GM19372 (cell line): ENCODE measurements around the gene HECW1.
"Not testable (repeated sequence)": the region's sequence is repeated elsewhere in the genome, so short reads cannot be mapped to it uniquely, and the experiment has no call there.

Source experiments
- ATAC-seq: cut with Tn5 transposase; IDR thresholded peaks from one replicate; pipeline ENCODE4 v1.9.1; 2021; ENCODE audit warnings: mild to moderate bottlenecking, low read depth, moderate library complexity; ENCODE audit not compliant: unreplicated experiment

Gene HECW1

DNA sequence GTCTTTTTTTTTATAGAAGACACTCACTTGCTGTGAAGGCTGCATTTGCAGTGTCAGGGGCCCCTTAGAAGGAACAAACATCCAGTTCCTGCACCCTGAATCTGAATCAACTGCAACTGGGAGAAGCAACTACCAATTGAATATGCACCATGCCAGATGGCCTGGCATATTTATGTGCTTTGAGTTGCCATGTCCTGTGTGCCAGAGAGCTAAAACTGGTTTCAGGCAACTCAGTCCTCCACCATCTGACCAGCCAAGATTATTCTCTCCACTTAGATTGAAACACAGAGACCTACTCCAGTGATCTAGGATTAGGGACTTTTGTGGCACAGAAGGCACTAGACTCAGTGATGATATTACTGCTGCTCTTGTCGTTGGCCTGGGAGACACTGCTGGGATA is 225.4 kb downstream of the HECW1 start:
- ATAC-seq = no peak

DNA sequence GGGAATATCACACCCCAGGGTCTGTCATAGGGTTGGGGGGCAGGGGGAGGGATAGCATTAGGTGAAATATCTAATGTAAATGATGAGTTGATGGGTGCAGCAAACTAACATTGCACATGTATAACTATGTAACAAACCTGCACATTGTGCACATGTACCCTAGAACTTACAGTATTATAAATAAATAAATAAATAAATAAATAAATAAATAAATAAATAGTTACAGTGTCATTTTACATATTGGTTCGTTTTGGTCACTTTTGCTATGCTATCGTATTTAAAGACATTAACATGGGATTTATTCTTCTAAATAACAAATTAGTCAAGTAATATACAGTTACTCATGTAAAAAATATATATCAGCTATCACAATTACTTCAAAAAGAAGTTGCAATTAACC is 228.7 kb downstream of the HECW1 start:
- ATAC-seq = no peak

DNA sequence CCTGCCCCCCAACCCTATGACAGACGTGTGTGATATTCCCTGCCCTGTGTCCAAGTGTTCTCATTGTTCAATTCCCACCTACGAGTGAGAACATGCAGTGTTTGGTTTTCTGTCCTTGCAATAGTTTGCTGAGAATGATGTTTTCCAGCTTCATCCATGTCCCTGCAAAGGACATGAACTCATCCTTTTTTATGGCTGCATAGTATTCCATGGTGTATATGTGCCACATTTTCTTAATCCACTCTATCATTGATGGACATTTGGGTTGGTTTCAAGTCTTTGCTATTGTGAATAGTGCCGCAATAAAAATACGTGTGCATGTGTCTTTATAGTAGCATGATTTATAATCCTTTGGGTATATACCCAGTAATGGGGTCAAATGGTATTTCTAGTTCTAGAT is 231.0 kb downstream of the HECW1 start:
- ATAC-seq = not testable (repeated sequence)

DNA sequence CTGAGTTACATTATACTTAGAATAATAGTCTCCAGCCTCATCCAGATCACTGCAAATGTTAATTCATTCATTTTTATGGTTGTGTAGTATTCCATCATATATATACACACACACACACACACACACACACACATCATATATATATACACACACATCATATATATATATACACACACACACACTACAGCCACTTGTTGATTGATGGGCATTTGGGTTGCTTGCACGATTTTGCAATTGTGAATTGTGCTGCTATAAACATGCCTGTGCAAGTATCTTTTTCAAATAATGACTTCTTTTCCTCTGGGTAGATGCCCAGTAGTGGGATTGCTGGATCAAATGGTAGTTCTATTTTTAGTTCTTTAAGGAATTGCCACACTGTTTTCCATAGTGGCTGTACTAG is 233.2 kb downstream of the HECW1 start:
- ATAC-seq = not testable (repeated sequence)

DNA sequence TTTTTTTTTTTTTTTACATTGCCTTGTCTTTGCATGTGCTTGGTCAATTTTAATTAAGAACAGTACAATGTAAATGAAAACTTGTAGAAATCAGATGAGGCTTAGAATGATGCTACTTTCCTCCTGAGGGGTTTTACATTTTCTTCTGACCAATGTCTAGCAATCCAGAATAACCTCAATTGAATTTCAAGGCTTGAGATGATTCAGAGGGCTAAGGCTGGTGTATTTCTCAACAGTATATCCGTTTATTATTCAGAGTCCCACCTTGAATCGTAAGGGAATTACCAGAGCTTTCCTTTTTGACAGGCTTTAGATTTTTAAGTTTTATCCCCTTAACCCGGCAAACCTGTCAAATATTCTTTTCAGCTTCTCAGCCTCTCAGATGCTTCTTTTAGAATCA is 239.2 kb downstream of the HECW1 start:
- no peak for ATAC-seq

DNA sequence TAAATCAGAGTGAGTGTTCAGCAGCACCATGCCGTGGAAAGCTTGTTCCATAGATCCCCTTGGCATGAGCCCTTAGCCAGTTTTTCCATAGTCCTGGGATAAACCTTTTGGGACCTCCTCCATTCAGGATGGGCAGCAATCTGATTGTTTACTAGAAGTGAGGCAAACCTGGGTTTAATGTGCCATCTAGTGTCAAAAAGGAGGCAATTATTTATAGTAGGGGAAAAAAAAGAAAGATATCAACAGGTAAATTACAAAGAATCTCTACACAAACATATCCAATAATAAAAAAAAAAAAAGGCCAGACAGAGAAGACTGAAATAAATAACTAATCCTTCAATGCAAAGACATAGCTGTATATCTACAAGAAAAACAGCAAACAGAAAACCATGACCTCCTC is 241.5 kb downstream of the HECW1 start:
- ATAC-seq = no peak

DNA sequence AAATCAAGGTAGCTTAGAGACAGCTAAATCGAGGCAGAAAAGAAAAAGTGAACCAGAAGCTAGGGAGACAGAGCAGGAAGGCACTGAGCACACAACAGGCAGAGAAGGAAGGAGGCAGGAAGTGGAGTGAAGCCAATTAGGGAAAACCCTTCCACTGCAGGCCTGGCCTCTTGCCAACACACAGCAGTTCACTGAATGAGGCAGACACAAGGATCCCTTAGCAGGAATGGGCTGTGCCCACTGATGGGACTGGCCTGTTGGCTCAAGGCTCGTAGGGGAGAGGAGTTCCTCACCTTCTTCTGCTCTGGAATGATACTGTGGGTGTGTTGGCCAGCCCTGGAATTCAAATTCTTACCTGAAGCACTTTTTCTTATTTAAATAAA is 250.2 kb downstream of the HECW1 start:
- no peak for ATAC-seq

DNA sequence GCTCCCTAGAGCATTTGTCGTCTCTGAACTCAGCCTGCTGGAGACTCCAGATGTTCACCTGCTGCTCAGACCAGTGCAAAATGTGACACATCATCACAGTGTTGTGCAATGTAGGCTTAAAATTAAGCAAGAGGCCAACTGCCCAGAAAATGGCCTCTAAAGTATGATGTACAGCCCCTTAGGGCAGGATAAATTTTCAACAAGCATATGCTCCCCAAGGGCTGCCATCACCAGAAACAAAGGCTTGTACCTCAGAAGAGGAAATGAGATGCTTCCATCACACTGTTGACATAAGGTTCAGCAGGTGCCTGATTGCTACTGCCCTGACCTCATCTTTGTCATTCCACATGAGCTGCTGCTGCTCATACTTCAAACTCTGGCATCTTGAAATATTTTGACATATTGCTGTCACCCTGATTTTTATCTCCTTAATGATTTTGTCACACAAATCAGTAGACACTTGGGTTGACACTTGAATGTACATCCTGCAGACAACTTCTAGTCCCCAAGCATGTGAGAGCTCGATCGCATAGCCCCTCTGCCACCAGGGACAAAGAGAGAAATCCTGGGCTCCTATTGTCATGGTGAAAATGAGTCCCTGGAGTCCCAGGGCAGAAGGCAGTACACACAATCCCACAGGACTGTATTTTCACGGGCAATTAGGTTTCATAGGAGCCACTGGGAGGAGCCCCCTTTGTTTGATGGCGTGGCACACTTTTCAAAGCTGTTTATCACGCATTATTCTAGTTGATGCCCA is 250.8 kb downstream of the HECW1 start:
- no peak for ATAC-seq

DNA sequence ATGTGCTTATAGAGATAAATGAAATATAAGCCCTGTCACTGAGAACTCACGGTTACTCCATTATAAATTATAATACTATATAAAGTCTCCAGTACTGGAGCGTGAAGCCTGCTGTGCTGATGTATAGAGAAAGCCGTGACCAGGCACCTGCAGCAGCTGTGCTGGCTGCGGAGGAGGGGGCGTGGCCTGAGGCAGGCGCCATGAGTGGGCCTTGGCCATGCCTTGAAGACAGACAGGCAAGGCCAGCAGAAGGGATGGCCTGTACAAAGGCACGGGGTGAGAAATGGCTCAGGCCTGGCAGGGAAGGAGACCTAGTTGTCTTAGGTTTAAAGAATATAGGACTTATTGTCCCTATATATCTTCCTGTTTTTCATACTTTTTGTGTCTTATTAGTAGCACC is 251.9 kb downstream of the HECW1 start:
- ATAC-seq = no peak

DNA sequence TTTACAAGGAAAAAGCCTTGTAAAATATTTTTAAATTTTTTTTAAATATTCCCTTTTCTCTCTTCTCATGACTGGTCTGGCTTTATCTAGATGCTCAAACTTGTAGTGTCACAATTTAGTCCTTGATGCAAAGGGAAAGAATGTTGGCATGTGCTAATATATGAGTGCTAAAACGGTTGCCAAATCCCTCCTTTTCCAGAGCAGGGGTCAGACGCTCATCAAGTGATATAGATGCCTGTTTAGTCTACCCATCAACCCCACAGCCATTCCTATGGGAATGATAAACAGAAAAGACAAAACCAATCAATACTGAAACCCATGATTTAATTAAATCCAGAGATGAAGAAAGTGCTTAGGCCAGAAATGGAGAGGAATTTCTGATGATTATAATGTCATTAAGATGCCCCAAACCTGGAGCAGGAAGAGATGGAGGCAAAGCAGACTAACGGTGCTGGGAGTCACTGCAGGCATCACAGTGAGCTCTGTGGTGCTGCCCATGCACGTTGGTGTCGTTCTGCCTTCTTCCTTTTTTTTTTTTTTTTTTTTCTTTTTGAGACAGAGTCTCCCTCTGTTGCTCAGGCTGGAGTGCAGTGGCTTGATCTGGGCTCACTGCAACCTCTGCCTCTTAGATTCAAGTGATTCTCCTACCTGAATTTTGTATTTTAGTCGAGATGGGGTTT is 260.4 kb downstream of the HECW1 start:
- no peak for ATAC-seq

DNA sequence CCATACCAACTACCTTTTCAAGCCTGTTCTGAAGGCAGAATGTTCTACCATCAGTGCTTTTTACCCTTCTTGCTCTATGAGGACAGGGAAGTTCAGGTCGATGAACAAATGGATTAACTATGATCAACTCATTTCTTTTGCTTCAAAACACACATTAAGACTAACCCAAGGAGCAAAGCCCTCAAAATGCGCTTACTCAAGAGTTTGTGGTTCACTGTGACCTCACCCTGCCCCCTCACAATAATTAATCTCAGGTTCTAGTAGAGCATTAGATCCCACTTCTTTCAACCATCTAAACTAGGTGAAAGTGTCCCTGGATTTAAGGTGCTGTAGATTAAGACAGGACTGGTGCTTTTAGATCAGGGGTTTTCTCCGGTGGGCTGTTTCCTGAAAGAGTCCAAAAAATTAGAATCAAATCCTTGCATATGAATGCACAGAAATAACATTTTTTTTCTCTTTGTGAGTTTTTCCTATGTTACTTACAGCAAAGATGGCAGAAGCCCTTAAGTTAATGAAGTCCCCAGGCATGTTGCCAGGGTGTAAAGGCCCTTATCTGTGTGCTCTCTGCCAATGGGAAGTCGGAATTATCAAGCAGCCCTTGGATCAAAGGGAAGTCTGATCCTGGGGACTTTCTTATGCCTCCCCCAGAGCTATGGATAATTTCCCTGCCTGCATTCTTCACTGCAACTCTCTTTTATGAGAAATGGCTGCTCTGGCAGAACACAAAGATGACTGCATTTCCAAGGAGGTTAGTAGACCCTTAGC is 264.9 kb downstream of the HECW1 start:
- no peak for ATAC-seq

DNA sequence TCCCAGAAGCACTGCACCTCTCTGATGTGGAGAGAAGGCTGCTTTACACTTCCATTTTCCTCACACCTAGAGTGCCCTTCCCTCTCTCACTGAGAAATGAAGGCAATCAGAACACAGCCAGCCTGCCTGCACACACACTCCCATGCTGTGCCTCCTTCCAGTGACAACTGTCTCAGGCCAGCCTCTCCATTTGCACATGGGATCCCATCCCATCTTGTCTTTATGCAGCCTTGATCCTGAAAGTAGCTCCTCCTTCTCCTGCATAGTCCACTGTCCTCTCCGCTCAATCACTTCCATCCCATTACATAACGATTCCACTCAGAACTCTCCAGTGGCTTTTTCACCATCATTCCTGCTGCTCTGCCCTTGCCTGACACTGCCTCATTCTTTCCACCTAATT is 266.8 kb downstream of the HECW1 start:
- ATAC-seq = no peak

DNA sequence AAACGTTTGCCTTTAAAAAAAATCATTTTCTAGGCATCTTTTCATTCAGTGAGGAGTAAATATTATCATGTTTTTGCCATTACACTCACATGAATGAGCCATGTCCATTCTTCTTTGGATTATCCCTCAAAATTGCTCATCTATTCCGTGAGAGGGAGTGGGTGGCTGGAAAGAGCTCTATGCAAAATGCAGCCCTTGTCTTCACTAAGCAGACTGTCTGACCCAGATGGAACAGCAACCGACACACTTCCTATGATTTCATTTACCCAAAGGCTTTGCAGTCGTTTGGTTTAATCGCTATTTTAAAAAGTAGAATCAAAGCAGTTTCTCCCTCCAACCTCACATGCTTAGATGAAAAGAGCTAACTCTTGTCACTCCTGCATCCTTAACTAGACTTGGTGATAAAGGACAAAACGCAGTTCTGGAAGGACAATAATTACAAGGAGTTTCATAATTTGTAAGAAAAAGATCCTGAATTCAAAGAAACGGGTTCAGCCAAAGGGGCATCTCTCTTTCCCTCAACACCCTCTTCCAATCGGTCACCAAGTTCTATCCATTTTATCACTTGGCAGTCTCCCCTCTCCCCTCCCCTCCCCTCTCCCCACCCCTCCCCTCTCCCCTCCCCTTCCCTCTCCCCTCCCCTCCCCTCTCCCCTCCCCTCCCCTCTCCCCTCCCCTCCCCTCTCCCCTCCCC is 272.3 kb downstream of the HECW1 start:
- no peak for ATAC-seq

DNA sequence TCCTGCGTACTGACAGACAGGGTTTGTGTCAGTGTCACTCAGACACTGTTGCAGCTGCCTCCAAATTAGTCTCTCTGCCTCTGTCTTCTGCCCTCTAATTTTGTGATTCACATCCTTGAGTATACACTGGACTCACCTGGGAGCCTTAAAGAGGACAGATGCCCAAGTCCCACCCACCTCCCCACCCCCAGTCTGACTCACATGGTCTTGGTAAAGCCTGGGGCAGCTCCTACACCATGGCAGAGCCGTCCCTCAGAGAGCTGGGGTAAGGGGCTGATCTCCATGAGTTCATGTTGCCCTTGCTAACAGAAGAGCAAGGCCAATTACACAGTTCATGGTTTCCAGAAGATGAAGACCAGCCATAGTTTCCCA is 272.8 kb downstream of the HECW1 start:
- no peak for ATAC-seq

DNA sequence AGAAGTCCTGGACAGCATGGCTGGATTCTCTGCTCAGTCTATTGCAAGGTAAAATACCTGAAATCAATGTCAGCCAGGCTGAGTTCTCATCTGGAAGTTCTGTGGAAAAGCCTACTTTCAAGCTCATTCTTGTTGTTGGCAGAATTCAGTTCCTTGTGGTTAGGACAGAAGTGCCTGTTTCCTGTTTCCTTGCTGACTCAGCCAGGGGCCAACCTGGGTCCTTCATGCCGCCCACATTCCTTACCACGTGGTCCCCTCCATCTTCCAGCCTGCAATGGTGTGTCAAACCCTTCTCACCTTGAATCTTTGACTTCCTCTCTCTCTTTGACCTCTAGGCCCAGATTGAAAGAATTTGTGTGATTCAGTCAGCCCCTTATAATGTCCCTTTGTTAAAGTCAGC is 273.4 kb downstream of the HECW1 start:
- ATAC-seq = no peak

DNA sequence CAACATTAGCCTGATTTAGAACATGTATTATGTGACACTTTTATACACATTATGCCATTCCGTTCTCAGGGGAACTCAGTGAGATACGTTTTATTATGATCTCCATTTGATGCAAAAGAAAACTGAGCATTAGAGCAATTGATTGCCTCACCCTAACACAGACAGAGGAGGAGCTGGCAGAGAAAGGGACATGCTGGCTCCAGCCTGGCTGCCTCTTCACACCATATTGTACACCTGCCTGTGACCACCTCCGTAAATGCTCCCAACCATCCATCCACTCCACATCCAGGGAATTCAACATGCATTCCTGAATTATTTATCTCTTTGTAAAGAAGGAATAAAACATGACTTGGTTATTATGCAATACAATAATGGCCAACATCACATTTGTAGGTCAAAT is 275.5 kb downstream of the HECW1 start:
- ATAC-seq = no peak

DNA sequence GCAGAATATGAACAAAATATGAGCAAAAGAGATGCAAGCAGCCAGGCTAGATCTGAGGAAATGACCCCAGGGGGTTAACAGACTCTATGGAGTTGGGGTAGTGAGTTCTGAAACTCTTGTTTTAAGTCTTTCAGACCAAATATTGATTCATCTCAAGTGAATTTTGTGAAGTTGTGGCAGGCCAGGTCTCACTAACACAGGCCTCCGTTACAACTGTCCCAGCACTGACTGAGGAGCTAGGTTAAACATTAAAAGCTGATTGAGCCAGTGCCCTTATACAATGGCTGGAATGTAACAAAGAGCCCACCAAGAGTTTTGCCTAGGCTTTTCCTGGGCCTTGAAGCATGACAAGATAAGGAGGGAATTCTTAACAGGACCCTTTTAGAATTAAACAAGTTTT is 278.1 kb downstream of the HECW1 start:
- ATAC-seq = no peak

DNA sequence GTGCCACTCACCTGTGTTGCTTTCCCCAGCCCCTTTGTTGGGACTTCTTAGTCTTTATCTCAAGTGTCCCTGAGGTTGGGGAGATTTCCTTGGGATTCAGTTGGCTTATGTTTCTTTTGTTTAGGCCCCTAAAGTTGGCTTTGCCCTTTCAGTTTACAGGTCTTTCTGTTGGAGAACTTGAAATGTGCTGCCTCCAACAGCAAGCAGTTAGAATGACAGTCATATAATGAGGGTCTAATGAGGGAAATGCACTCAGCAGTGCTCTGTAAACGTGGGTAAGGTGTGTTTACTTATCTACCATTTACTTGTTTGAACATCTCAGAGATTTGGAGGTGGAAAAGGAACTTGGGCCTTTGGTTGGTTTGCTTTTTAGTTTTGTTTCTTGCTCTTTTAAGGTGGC is 279.1 kb downstream of the HECW1 start:
- ATAC-seq = no peak

DNA sequence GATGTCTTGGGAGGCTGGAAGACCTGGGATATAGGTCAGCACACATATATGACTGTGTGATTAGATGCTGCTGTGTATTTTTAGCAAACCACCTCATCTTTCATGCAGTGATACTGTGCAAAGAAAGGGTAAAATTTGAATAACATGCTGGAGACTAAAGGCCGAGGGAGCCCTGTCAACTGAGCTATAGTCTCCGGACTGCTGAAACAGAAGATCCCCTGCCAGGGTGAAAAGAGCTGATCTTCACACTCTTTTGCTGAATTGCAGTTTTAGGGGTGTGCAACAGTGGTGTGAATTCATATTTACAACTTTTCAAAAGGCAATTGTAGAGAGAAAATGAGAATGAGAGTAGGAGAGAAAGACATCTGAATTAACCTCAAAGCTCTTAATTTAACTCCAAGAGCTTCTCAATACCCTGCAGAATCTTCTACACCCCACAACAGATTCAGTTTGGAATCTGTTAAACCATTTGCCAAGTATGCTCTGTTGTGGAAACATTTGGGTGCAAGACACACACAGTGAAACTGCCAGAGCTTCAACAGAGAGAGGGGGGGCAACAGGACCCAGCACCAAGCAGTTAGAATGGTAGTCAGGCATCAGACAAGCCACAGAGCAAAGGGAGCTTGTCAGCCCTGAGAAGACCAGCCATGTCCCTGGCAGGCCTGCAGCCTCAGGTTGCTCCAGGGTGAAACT is 280.3 kb downstream of the HECW1 start:
- ATAC-seq = no peak

DNA sequence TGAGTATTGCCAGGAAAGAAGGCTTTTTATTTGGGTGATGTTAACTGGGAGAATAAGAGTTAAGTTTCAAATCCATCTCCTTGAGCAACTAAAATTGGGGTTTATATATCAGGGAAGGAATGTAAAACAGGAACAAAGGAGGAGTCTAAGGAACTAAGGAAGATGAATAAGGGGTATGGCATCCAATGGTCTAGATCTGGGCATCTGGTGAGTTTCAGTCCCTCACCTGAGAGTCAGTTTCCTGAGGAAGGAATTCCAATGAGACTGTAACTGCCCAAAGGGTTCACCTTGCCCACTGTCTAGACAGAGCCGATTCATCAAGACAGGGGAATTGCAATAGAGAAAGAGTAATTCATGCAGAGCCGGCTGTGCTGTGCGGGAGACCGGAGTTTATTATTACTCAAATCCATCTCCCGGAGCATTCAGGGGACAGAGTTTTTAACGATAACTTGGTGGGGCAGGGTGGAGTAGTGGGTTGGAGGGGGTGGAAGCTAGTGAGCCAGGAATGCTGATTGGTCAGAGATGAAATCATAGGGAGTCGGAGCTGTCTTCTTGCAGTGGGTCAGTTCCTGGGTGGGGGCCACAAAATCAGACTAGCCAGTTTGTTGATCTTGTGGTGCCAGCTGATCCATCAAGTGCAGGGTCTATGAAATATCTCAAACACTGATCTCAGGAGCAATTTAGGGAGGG is 282.1 kb downstream of the HECW1 start:
- no peak for ATAC-seq
